Measurements from ENCODE around the gene AIF1. TPM values are rescaled to one million over a fixed set of nuclear protein-coding genes. Genes with fewer than 3 reads are reported as not detected.

Gene AIF1
- total RNA-seq, 1 donor from 2014 or later: 3.8 TPM

DNA sequence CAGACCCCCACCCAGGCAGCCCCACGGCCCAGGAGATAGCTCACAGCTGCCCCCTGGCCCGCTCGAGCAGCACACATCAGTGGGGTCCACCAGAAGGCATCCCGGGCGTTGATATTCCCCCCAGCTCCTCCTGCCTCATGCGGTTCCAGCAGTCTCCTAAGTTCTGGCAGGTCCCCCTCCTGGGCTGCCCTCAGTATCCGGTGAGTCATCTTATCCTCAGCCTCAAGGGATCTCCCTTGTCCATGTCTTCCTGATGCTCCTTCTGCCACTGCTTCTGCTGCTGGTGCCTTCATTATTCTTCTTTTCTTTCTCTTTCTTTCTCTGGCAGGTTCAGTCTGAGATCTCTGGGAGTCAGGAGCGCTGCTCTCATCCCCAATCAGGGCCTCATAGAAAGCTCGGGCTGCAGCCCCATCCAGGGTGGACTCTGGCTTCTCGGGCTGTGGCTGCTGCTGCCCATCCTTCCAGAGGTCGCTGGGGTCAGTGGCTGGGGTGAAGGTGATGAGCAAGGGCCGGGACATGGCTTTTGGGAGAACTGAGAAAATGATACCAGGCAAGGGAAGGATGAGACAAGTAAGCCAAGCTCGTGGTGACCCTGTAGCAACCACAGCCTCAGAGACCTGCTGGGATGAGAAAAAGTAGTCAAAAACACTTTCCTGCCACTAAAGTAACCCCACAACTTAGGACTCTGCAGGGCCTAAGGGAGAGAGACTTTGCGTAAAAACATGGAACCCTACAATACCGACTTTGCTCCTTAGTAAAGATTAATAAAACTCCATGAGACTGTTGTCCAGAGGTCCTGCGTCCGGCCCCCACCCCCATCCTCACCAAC, 49.1 kb downstream of the AIF1 start:
- Mint-ChIP-seq H3K4me1 (ENCODE audit: unreplicated experiment) (peaks cover 55% of the 10 kb centered on the region), H3K27me3 (no peaks in the 10 kb centered on the region), H3K36me3 (peaks cover 18% of the 10 kb centered on the region), H3K9me3 (no peaks in the 10 kb centered on the region), H3K27ac (peak overlapping the region; percentile 99), H3K4me3 (peak overlapping the region; percentile 99)
- TF ChIP-seq, protein P1, sequence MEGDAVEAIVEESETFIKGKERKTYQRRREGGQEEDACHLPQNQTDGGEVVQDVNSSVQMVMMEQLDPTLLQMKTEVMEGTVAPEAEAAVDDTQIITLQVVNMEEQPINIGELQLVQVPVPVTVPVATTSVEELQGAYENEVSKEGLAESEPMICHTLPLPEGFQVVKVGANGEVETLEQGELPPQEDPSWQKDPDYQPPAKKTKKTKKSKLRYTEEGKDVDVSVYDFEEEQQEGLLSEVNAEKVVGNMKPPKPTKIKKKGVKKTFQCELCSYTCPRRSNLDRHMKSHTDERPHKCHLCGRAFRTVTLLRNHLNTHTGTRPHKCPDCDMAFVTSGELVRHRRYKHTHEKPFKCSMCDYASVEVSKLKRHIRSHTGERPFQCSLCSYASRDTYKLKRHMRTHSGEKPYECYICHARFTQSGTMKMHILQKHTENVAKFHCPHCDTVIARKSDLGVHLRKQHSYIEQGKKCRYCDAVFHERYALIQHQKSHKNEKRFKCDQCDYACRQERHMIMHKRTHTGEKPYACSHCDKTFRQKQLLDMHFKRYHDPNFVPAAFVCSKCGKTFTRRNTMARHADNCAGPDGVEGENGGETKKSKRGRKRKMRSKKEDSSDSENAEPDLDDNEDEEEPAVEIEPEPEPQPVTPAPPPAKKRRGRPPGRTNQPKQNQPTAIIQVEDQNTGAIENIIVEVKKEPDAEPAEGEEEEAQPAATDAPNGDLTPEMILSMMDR (conservative IDR thresholded peaks at IDR 0.05): no peak
- no peak for DNase-seq (ENCODE audit: extremely low spot score, unreplicated experiment)

DNA sequence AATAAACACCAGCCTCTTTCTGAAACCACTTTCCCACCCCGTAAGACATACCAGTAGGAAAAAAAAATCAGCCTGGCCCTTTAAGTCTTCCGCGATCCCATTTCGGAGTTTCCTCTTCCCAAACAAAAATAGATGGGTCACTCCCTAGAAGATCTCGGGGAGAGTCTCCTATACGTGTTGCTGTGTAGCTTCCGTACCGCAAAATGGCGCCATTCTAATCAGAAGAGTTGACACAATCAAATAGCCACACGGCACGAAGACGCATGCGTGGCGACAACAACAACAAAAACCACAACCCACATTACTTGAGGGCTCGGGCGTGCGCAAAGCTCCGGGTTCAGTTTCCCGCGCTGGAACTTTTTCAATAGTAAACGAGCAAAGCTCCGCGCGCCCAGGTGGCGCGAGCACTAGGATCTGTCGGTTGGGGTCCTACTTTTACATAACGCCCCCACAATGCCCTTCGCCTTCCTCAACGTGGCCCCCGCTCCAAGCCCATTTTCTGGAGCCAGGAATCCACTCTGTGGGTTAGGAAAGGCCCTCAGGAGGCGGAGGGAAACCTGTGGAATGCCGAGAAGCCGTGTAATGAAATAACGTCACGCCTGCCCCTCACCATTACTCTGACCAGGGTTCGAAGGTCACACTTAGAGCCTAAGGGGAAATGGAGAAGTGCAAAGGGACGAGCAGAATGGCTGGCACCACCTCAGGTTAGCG, 49.9 kb downstream of the AIF1 start, which contains the start of gene GPANK1:
TSS of gene GPANK1 (minus strand) at position 208 of the 711 bp plus-strand sequence. CDS start 519 bp downstream, outside the sequence.
- Mint-ChIP-seq H3K27ac (peak within 1 kb of the TSS; percentile 99), H3K4me1 (ENCODE audit: unreplicated experiment) (peaks cover 49% of the 10 kb centered on the region), H3K27me3 (no peaks in the 10 kb centered on the region), H3K9me3 (no peaks in the 10 kb centered on the region), H3K4me3 (peak within 1 kb of the TSS; percentile 99), H3K36me3 (peaks cover 18% of the 10 kb centered on the region)
- no peak for DNase-seq (ENCODE audit: extremely low spot score, unreplicated experiment)
- TF ChIP-seq, protein P1 (conservative IDR thresholded peaks at IDR 0.05): no peak

DNA sequence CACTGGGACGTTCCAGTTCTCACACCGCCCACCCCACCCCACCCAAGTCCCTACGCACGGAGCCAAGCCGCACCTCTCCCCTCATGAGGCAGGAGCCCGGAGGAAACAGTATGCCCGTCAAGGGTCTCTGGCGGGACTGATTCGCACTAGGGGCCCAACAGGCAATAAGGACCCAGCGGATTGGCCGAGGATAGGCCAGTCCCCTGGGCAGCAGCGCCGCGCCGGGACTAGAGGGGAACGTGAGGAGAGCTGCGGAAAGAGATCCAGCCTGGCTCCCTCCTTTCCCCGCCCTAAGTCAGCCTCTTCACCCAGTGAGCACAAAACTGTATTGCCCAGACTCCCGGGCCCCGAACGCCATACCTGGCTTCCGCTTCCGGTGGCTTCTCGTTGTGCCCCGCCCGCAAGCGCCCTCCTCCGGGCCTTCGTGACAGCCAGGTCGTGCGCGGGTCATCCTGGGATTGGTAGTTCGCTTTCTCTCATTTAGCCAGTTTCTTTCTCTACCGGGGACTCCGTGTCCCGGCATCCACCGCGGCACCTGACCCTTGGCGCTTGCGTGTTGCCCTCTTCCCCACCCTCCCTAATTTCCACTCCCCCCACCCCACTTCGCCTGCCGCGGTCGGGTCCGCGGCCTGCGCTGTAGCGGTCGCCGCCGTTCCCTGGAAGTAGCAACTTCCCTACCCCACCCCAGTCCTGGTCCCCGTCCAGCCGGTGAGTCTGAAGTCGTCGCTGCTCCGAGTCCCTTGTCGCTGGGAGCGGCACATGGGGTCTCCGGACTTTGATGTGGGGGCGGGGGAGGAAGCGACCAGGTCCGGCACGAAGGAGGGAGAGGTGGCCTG, 50.7 kb downstream of the AIF1 start, which contains the start of gene CSNK2B:
TSS of gene CSNK2B (plus strand) at position 580 of the 836 bp plus-strand sequence. CDS start 752 bp downstream, outside the sequence.
- no peaks in the 10 kb centered on the region for H3K9me3 Mint-ChIP-seq
- peaks cover 23% of the 10 kb centered on the region for H3K36me3 Mint-ChIP-seq
- H3K4me1 Mint-ChIP-seq (ENCODE audit: unreplicated experiment): peaks cover 46% of the 10 kb centered on the region
- peak within 1 kb of the TSS; percentile 99 for H3K27ac Mint-ChIP-seq
- TF ChIP-seq, protein P1 (conservative IDR thresholded peaks at IDR 0.05): no peak
- H3K27me3 Mint-ChIP-seq: no peaks in the 10 kb centered on the region
- peak within 1 kb of the TSS; percentile 99 for H3K4me3 Mint-ChIP-seq
- peak; percentile 97 for DNase-seq (ENCODE audit: extremely low spot score, unreplicated experiment)

DNA sequence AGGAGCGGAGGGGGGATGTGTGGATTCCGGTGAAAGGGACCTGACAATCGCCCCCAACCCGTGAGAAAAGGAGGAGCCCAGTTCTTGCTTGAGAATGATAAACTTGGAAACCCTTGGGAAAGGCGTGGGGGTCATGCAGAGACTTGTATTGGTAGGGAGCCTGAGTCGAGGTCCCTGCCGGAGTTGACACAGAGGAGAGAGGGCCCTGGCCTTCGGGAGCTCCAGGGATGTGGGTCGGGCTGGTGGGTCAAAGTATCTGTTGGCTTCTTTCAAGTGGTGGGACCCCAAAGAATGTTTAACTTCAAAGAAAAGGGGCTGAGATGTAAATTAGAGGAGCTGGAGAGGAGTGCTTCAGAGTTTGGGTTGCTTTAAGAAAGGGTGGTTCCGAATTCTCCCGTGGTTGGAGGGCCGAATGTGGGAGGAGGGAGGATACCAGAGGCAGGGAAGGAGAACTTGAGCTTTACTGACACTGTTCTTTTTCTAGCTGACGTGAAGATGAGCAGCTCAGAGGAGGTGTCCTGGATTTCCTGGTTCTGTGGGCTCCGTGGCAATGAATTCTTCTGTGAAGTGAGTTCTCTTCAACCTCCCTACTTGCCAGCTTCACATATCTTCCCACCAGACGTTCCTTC, 51.4 kb downstream of the AIF1 start:
- H3K9me3 Mint-ChIP-seq: no peaks in the 10 kb centered on the region
- DNase-seq (ENCODE audit: extremely low spot score, unreplicated experiment): no peak
- peaks cover 39% of the 10 kb centered on the region for H3K4me1 Mint-ChIP-seq (ENCODE audit: unreplicated experiment)
- TF ChIP-seq, protein P1 (conservative IDR thresholded peaks at IDR 0.05): no peak
- no peaks in the 10 kb centered on the region for H3K27me3 Mint-ChIP-seq
- peaks cover 23% of the 10 kb centered on the region for H3K36me3 Mint-ChIP-seq
- H3K27ac Mint-ChIP-seq: peak overlapping the region; percentile 99
- peak overlapping the region; percentile 99 for H3K4me3 Mint-ChIP-seq

Small RNA genes within 50 kb of the gene (microRNA-seq; reads per million reads assigned to microRNA genes)
- gene MIR6832: not detected

Other genes with a start within 250 kb of the AIF1 start
- 9.0 and 10.7 TPM in 2 replicates for gene MICA, start 211.6 kb upstream of the AIF1 start, total RNA-seq (ENCODE audit: low replicate concordance)
- 0.14 and 0.86 TPM in 2 replicates for gene MICB, start 117.1 kb upstream of the AIF1 start, total RNA-seq (ENCODE audit: low replicate concordance)
- not detected in 2 replicates for gene MCCD1, start 86.3 kb upstream of the AIF1 start, total RNA-seq (ENCODE audit: low replicate concordance)
- gene DDX39B, start 73.2 kb upstream of the AIF1 start, total RNA-seq (ENCODE audit: low replicate concordance): 410 and 636 TPM in 2 replicates
- gene ATP6V1G2, start 68.6 kb upstream of the AIF1 start, total RNA-seq (ENCODE audit: low replicate concordance): 1.6 and 5.9 TPM in 2 replicates
- gene NFKBIL1, start 67.6 kb upstream of the AIF1 start, total RNA-seq (ENCODE audit: low replicate concordance): 21.1 and 24.2 TPM in 2 replicates
- 0.22 TPM in 1 of 2 replicates, not detected in the other for gene LTA, start 42.9 kb upstream of the AIF1 start, total RNA-seq (ENCODE audit: low replicate concordance)
- not detected in 2 replicates for gene TNF, start 39.7 kb upstream of the AIF1 start, total RNA-seq (ENCODE audit: low replicate concordance)
- gene LTB, start 32.8 kb upstream of the AIF1 start, total RNA-seq (ENCODE audit: low replicate concordance): 0.34 and 1.0 TPM in 2 replicates
- gene LST1, start 29.0 kb upstream of the AIF1 start, total RNA-seq (ENCODE audit: low replicate concordance): not detected in 2 replicates
- gene NCR3, start 22.2 kb upstream of the AIF1 start, total RNA-seq (ENCODE audit: low replicate concordance): not detected in 2 replicates
- gene PRRC2A, start 5.5 kb downstream of the AIF1 start, total RNA-seq (ENCODE audit: low replicate concordance): 151 and 235 TPM in 2 replicates
- gene BAG6, start 37.4 kb downstream of the AIF1 start, total RNA-seq (ENCODE audit: low replicate concordance): 334 and 378 TPM in 2 replicates
- 11.2 and 20.9 TPM in 2 replicates for gene APOM, start 40.7 kb downstream of the AIF1 start, total RNA-seq (ENCODE audit: low replicate concordance)
- gene C6orf47, start 45.5 kb downstream of the AIF1 start, total RNA-seq (ENCODE audit: low replicate concordance): 22.3 and 28.1 TPM in 2 replicates
- 17.6 and 20.2 TPM in 2 replicates for gene GPANK1, start 49.8 kb downstream of the AIF1 start, total RNA-seq (ENCODE audit: low replicate concordance)
- 142 and 175 TPM in 2 replicates for gene CSNK2B, start 50.8 kb downstream of the AIF1 start, total RNA-seq (ENCODE audit: low replicate concordance)
- gene LY6G5B, start 54.7 kb downstream of the AIF1 start, total RNA-seq (ENCODE audit: low replicate concordance): 13.9 and 22.0 TPM in 2 replicates
- gene LY6G5C, start 65.8 kb downstream of the AIF1 start, total RNA-seq (ENCODE audit: low replicate concordance): 2.0 and 2.3 TPM in 2 replicates
- gene ABHD16A, start 88.1 kb downstream of the AIF1 start, total RNA-seq (ENCODE audit: low replicate concordance): 80.9 and 91.3 TPM in 2 replicates
- not detected in 2 replicates for gene LY6G6F, start 91.6 kb downstream of the AIF1 start, total RNA-seq (ENCODE audit: low replicate concordance)
- gene LY6G6D, start 100.1 kb downstream of the AIF1 start, total RNA-seq (ENCODE audit: low replicate concordance): 1.5 TPM in 1 of 2 replicates, not detected in the other
- gene LY6G6C, start 106.5 kb downstream of the AIF1 start, total RNA-seq (ENCODE audit: low replicate concordance): 2.5 and 16.2 TPM in 2 replicates
- gene MPIG6B, start 108.1 kb downstream of the AIF1 start, total RNA-seq (ENCODE audit: low replicate concordance): 0.41 and 0.81 TPM in 2 replicates
- gene DDAH2, start 114.1 kb downstream of the AIF1 start, total RNA-seq (ENCODE audit: low replicate concordance): 101 and 138 TPM in 2 replicates
- gene CLIC1, start 121.3 kb downstream of the AIF1 start, total RNA-seq (ENCODE audit: low replicate concordance): 294 and 381 TPM in 2 replicates
- gene MSH5, start 124.8 kb downstream of the AIF1 start, total RNA-seq (ENCODE audit: low replicate concordance): 20.7 and 46.7 TPM in 2 replicates
- gene SAPCD1, start 147.4 kb downstream of the AIF1 start, total RNA-seq (ENCODE audit: low replicate concordance): 3.2 and 8.9 TPM in 2 replicates
- gene VWA7, start 162.1 kb downstream of the AIF1 start, total RNA-seq (ENCODE audit: low replicate concordance): 6.1 and 6.4 TPM in 2 replicates
- gene VARS1, start 180.5 kb downstream of the AIF1 start, total RNA-seq (ENCODE audit: low replicate concordance): 89.0 and 104 TPM in 2 replicates
- 57.9 and 74.5 TPM in 2 replicates for gene LSM2, start 191.7 kb downstream of the AIF1 start, total RNA-seq (ENCODE audit: low replicate concordance)
- gene HSPA1L, start 200.0 kb downstream of the AIF1 start, total RNA-seq (ENCODE audit: low replicate concordance): 1.8 and 1.9 TPM in 2 replicates
- 45.7 and 54.7 TPM in 2 replicates for gene HSPA1A, start 200.3 kb downstream of the AIF1 start, total RNA-seq (ENCODE audit: low replicate concordance)
- gene HSPA1B, start 212.5 kb downstream of the AIF1 start, total RNA-seq (ENCODE audit: low replicate concordance): 132 and 252 TPM in 2 replicates
- 46.9 and 62.5 TPM in 2 replicates for gene NEU1, start 247.6 kb downstream of the AIF1 start, total RNA-seq (ENCODE audit: low replicate concordance)

Data from type B pancreatic cell (in vitro differentiated cells).